ENCODE data around the gene CLBA1.
A peak's percentile ranks its signal among the peaks of the same experiment; 100 is the strongest.

The CLBA1 gene

GRCh38 chr14:105021656-105022275 lies 36.2 kb downstream of the CLBA1 start:
- no peaks in the 10 kb centered on the region for H3K27me3 ChIP-seq (ENCODE audit: insufficient read depth, poor library complexity, severe bottlenecking)
- TF ChIP-seq CTCF (IDR thresholded peaks at IDR 0.05; ENCODE audit: insufficient read depth, low read length), result no peak
- peak; percentile 46; the same call in 1 of the 2 replicates for TF ChIP-seq POLR2AphosphoS5 (IDR thresholded peaks at IDR 0.05; ENCODE audit: low read depth)
- no peak for TF ChIP-seq GABPA (IDR thresholded peaks at IDR 0.05; ENCODE audit: low read depth)
- TF ChIP-seq SPI1 (IDR thresholded peaks at IDR 0.05; ENCODE audit: borderline replicate concordance, low read depth), result no peak
- H3K4me3 ChIP-seq (replicated peaks; ENCODE audit: insufficient read depth, low read length), result peak overlapping the region; percentile 67
- peak; percentile 47 to 61 for DNase-seq (ENCODE audit: low read depth in 1 of 2, low spot score in 1 of 2)
- peak overlapping the region; percentile 80 for H3K27ac ChIP-seq (replicated peaks)

GRCh38 chr14:105022276-105022670 lies 36.7 kb downstream of the CLBA1 start:
- H3K27me3 ChIP-seq (ENCODE audit: insufficient read depth, poor library complexity, severe bottlenecking), result no peaks in the 10 kb centered on the region
- TF ChIP-seq CTCF (IDR thresholded peaks at IDR 0.05; ENCODE audit: insufficient read depth, low read length) (no peak), POLR2AphosphoS5 (IDR thresholded peaks at IDR 0.05; ENCODE audit: low read depth) (no peak), GABPA (IDR thresholded peaks at IDR 0.05; ENCODE audit: low read depth) (no peak), SPI1 (IDR thresholded peaks at IDR 0.05; ENCODE audit: borderline replicate concordance, low read depth) (no peak), REST (IDR thresholded peaks at IDR 0.05; ENCODE audit: insufficient replicate concordance, low read depth) (no peak)
- H3K27ac ChIP-seq (replicated peaks), result no peak overlapping the region
- H3K4me3 ChIP-seq (replicated peaks; ENCODE audit: insufficient read depth, low read length), result peak overlapping the region; percentile 67
- DNase-seq (ENCODE audit: low read depth in 1 of 2, low spot score in 1 of 2), result no peak

GRCh38 chr14:105023144-105023543 lies 37.6 kb downstream of the CLBA1 start:
- H3K4me3 ChIP-seq (replicated peaks; ENCODE audit: insufficient read depth, low read length), result no peak overlapping the region
- DNase-seq (ENCODE audit: low read depth in 1 of 2, low spot score in 1 of 2), result no peak
- H3K27ac ChIP-seq (replicated peaks), result no peak overlapping the region
- no peaks in the 10 kb centered on the region for H3K27me3 ChIP-seq (ENCODE audit: insufficient read depth, poor library complexity, severe bottlenecking)
- no peak for TF ChIP-seq POLR2AphosphoS5 (IDR thresholded peaks at IDR 0.05; ENCODE audit: low read depth)
- no peak for TF ChIP-seq REST (IDR thresholded peaks at IDR 0.05; ENCODE audit: insufficient replicate concordance, low read depth)
- TF ChIP-seq SPI1 (IDR thresholded peaks at IDR 0.05; ENCODE audit: borderline replicate concordance, low read depth), result no peak
- TF ChIP-seq CTCF (IDR thresholded peaks at IDR 0.05; ENCODE audit: insufficient read depth, low read length), result no peak
- TF ChIP-seq GABPA (IDR thresholded peaks at IDR 0.05; ENCODE audit: low read depth), result no peak

Measured in HL-60 (cell line).